ENCODE results near the gene COA3.

The COA3 gene

DNA sequence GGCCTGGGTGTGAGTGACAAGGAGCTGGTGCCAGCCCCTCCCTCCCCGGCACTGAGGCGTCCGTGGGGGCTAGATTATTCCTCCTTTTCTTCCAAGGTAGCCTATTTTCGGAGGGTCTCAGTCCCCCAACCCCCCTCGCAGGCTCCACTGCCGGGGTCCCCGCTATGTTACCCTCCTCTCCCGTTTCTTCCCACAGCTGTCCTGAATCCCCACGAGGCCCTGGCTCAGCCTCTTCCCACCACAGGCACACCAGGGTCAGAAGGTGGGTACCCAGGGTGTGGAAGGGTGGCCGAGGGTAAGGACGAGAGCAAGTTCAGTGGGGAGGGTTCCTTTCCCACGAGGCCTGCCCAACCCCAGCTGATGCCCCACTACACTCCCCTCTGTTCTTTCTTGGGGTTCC lies 36.9 kb downstream of the COA3 start:
- Histone ChIP-seq H3K27ac (peak overlapping the region in 20 of 21 experiments; percentile 1 to 87 (median 66)), H3K4me3 (peak overlapping the region; percentile 29 to 54 (median 44))

DNA sequence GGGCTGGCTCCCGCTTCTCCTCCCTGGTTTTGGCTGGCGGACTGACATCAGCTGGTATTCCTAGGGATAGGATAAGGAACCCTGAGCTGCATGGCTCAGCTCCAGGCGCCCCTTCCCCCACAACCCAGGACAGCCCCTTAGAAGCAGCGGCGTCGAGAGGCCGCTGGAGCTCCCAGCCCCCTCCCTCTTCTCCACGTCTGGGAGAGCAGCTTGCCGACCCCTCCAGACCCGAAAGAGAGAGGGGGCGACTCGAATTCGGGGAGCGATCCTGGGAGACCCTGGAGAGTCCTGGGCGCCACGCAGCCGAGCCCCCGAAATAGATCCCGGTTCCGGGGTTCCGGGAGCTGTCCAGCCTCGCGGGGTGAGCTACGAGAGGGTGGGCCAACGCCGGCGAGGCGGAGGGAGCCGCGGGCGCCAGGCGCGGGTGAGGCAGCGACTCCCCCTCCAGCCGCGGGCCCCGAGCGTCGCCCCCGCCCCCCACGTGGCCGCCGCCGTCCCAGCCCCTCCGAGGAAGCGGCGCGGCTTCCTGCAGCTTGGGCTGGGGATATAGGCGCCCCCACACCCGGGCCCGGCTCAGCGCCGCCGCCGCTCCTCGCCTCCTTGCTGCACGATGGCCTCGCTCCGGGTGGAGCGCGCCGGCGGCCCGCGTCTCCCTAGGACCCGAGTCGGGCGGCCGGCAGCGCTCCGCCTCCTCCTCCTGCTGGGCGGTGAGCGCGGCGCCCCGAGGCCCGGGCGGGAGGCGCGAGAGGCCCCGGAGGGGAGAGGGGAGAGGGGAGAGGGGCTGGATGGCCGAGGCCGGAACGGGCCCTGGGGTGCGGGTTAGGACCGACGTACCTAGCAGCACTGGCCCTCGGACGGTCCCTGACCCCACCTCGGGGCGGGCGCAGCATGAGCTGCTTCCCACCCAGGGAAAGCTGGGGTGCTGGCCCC lies 37.6 kb downstream of the COA3 start, which contains the start of gene RAMP2:
Gene RAMP2, plus strand, starts transcription at position 576 of the 930 bp plus-strand sequence. Its CDS starts 35 bp downstream, at position 611.
- peak within 1 kb of the TSS; percentile 29 to 54 (median 44) for H3K4me3 ChIP-seq
- peak within 1 kb of the TSS in 20 of 21 experiments; percentile 1 to 87 (median 66) for H3K27ac ChIP-seq

DNA sequence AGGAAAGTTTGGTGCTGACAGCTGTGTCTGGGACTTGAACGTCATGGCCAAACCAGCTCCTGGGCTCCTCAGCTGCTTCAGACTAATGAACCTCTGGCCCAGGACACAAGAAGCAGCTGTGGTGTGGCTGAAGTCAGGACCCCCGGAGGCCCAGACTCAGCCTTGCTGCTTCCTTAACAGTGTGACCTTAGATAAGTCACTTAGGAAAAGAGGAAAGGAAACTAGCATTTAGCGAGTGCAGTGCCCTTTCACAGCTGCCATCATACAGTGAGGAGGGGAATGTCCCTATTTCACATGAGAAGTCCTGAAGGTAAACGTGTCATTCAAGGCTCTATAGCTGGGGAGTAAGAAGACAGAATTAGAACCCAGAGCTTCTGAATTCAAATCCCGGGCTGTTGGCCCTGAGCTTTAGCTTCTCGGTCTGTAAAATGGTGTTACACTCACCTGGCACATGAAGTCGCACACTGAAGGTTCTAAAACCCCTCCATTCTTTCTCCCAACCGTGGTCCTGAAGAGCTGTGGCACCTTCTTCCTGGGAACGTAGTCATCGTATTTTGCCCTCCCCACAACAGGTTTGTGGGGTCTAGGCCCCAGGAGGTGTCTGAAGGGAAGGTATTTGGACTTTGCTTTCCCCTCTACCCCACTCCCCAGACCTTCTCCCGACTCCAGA lies 38.4 kb downstream of the COA3 start:
- Histone ChIP-seq H3K27ac (peak overlapping the region in 8 of 21 experiments; percentile 18 to 87 (median 69)), H3K4me3 (peak overlapping the region in 5 of 7 experiments; percentile 34 to 54 (median 44))

DNA sequence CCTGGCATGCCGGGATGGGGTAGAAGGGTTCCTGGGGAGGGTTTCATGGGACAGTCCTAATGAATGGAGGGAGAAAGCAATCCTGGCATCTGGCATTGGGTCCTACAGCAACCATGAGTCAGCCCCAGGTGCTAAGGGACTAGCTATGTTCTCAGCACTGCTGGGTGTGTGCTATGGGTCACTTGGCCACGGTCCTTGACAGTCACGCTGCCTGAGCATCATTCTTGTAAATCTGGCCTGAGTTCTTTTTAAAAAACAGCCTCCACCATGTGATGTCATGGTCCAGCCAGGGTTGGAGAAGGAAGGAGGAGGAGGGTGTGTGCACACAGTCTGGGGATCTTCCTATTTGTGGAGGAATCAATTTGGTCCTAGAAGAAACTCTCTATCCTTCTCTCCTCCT lies 43.7 kb downstream of the COA3 start:
- Histone ChIP-seq H3K27ac (no peak overlapping the region), H3K4me3 (no peak overlapping the region)

DNA sequence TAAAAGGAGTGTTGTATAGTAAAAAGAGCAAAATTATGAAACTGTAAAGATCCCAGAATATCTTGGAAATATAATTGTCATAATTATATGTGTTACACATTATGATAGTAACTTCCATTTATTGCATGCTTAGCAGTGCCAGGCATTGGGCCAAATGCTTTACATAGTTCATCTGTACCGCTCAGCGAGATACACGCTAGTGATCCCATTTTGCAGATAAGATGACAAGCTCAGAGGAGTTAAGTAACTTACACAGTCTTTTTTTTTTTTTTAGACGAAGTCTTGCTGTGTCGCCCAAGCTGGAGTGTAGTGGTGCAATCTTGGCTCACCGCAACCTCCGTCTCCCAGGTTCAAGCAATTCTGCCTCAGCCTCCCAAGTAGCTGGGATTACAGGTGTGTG lies 46.9 kb downstream of the COA3 start:
- Histone ChIP-seq H3K27ac (no peak overlapping the region), H3K4me3 (no peak overlapping the region)

DNA sequence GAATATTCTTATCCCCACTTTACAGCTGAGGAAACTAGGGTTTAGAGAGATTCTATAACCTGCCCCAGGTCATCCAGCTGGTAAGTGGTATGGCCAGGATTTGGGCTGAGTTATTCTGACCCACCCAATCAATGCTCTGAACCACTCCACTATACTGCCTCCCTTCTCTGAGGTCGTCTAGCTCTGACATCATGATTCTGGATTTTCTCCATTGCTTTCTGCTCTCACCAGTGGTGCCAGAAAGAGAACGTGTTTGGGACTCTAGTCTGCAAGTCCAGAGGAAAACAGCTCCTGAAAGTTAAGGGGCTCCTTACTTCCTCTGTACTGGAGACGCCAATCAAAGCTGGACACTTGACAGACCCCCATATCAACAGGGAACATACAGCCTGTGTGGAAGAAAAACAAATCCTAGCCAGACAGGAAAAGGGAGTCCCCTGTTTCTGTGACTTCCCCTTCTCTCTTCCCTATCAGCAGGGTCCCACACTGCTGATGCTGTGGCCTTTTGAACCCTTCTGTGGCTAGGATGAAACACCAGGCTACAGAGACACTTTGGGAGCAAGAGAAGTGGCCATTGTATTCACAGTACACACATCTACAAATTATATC lies 47.7 kb downstream of the COA3 start:
- Histone ChIP-seq H3K4me3 (no peak overlapping the region), H3K27ac (peak overlapping the region in 2 of 21 experiments; percentile 12 to 24)

DNA sequence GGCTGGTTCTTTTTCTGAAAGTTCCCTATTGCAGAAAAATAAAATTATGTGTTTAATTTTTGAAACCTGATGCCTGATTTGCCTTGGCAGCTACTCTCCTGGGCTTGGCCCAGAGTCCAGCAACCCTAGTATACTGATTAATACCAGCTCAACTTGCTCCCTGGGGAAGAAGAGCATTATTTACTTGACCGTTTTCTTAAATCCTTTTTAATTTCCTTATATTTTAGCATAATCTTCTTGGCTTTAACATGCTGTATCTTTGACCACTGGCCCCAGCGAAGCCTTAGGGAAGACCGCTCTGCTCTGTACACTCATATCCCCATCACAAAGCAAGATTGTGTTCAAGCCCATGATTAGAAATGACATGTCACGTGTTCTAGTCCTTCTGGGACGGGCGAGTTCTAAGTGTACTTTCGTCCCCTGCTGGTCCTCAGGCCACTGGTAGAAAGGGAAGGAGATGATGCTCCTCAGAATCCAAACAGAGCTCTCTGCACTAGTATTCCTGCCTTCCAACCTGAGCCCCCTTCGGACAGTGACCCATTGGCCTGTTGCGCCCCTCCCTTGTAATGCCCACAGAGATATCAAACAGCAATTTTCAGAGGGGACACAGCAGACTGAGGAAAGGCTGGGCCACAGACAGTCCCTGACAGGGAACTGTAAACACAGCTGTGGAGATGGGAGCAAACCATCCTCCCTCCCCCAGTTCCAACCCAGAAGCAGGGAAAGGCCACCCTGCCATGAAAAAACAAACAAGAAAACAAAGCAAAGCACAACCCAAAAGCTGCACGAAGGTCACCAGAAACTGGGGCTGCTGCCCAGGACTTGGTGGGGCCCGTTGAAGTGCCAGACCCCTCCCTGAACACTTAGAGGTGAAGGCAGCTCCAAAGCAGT lies 49.4 kb downstream of the COA3 start:
- Histone ChIP-seq H3K4me3 (no peak overlapping the region), H3K27ac (peak overlapping the region in 9 of 21 experiments; percentile 19 to 65 (median 34))

DNA sequence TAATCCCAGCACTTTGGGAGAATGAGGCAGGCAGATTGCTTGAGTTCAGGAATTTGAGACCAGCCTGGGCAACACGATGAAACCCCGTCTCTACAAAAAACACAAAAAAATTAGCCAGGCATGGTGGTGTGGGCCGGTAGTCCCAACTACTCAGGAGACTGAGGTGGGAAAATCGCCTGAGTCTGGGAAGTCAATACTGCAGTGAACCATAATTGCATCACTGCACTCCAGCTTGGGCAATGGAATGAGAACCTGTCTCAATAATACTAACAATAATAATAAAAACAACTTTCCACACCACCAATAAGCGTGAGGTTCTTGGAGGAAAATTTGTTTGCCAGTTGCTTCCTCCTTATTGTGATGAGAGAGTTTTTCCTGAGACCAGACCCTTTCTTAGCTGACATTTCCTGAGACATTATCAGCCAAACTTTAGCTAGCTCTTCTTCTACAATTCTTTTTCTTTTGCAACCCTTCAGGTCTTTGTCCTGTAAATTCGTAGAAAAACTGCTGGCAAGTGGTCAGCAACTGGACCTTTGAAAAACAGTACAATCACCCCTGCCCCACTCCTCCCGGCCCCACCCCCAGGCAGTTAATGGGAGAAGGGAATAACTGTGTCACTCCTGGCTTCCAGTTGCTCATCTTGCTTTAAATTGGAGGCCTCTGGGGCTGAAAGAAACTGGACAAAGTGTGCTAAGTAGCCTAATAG lies 50.1 kb downstream of the COA3 start:
- no peak overlapping the region for H3K4me3 ChIP-seq
- peak overlapping the region in 4 of 21 experiments; percentile 25 to 47 (median 30) for H3K27ac ChIP-seq
